CD4-positive, CD25-positive, alpha-beta regulatory T cell (primary cell): Measurements from ENCODE around the gene ZNF316. TPM values are rescaled to one million over a fixed set of nuclear protein-coding genes. Genes with fewer than 3 reads are reported as not detected.

Experiments used
- ATAC-seq, 2 donors: fragments of 150-1000 bp; cut with Tn5 transposase; one replicate each; pipeline ENCODE4 v1.10.0; 2021; ENCODE audit warnings: low read depth in 2 of 2, moderate number of reproducible peaks in 2 of 2, moderate library complexity in 1 of 2
- DNase-seq, 3 donors: peaks; one replicate each; pipeline versions ENCODE4 v3.0.0 to v3.0.0-alpha.2; 2012 to 2022; ENCODE audit warnings: mixed read lengths in 1 of 3
- H3K27ac ChIP-seq: one replicate; pipeline ENCODE4 v1.7.0; 2013; ENCODE audit warnings: mild to moderate bottlenecking, low read length; ENCODE audit not compliant: insufficient read depth, poor library complexity, severe bottlenecking
- H3K27me3 ChIP-seq: one replicate; pipeline ENCODE4 v1.7.0; 2013; ENCODE audit warnings: low read length; ENCODE audit not compliant: control insufficient read depth, insufficient read depth
- H3K36me3 ChIP-seq: one replicate; pipeline ENCODE4 v1.7.0; 2013; ENCODE audit warnings: mild to moderate bottlenecking, low read length, moderate library complexity; ENCODE audit not compliant: control insufficient read depth, insufficient read depth
- H3K4me1 ChIP-seq: 2 replicates; pipeline ENCODE4 v1.7.0; 2013; ENCODE audit warnings: mild to moderate bottlenecking, low read length; ENCODE audit not compliant: insufficient read depth, control insufficient read depth, poor library complexity, severe bottlenecking
- H3K4me3 ChIP-seq: one replicate; pipeline ENCODE4 v1.7.0; 2013; ENCODE audit warnings: low read depth, mild to moderate bottlenecking, low read length, moderate library complexity
- H3K9me3 ChIP-seq, 2 experiments: 1 replicate in 1 of 2; 2 replicates in 1 of 2; pipeline ENCODE4 v1.7.0; 2013; ENCODE audit warnings: low read length in 2 of 2, mild to moderate bottlenecking in 1 of 2, moderate library complexity in 1 of 2; ENCODE audit not compliant: control insufficient read depth in 2 of 2
- H3K27ac Mint-ChIP-seq, 3 donors: one replicate each; pipeline ENCODE4 v1.8.0; 2020 to 2022; ENCODE audit warnings: mild to moderate bottlenecking in 3 of 3, mixed read lengths in 3 of 3, moderate library complexity in 2 of 3
- H3K27me3 Mint-ChIP-seq: one replicate; pipeline ENCODE4 v1.8.0; 2022; ENCODE audit warnings: mild to moderate bottlenecking, mixed read lengths
- H3K36me3 Mint-ChIP-seq: one replicate; pipeline ENCODE4 v1.8.0; 2020; ENCODE audit warnings: mixed read lengths
- H3K4me1 Mint-ChIP-seq, 4 donors: one replicate each; pipeline ENCODE4 v1.8.0; 2020 to 2022; ENCODE audit warnings: mixed read lengths in 4 of 4, mild to moderate bottlenecking in 1 of 4
- H3K4me3 Mint-ChIP-seq, 4 donors: one replicate each; pipeline ENCODE4 v1.8.0; 2020 to 2022; ENCODE audit warnings: mild to moderate bottlenecking in 4 of 4, mixed read lengths in 4 of 4, moderate library complexity in 3 of 4
- H3K9me3 Mint-ChIP-seq, 7 donors: one replicate each; pipeline ENCODE4 v1.8.0; 2020 to 2022; ENCODE audit warnings: mixed read lengths in 7 of 7, mild to moderate bottlenecking in 3 of 7, moderate library complexity in 2 of 7
- polyA plus RNA-seq, 4 donors: library from polyadenylated mRNA; unstranded; fragments of 300-500 nt; fragmentation: Illumina TruSeq; gene quantifications; one replicate each; pipeline ENCODE4 v1.2.3, GENCODE V29; 2021
- total RNA-seq: library from RNA; stranded (reverse); gene quantifications from one replicate; pipeline ENCODE4 v1.2.3, GENCODE V29; 2022

The ZNF316 gene
- total and polyA plus RNA-seq, 5 donors from 2014 or later: 0.81 to 51.6 (median 1.1) TPM

GRCh38 chr7:6643915-6644625, 7.0 kb downstream of the ZNF316 start:
- Histone ChIP-seq H3K27ac (no peak overlapping the region), H3K9me3 (no peaks in the 10 kb centered on the region), H3K4me3 (no peak overlapping the region), H3K36me3 (peaks cover 65% of the 10 kb centered on the region), H3K4me1 (peaks cover 7% of the 10 kb centered on the region), H3K27me3 (no peaks in the 10 kb centered on the region)
- Mint-ChIP-seq H3K4me1 (peaks cover 0 to 17% (median 14%) of the 10 kb centered on the region in 4 donors), H3K9me3 (no peaks in the 10 kb centered on the region), H3K36me3 (peaks cover 14% of the 10 kb centered on the region), H3K27ac (no peak overlapping the region), H3K4me3 (no peak overlapping the region), H3K27me3 (no peaks in the 10 kb centered on the region)
- ATAC-seq: no peak
- DNase-seq: no peak

GRCh38 chr7:6644728-6645127, 7.6 kb downstream of the ZNF316 start:
- Histone ChIP-seq H3K9me3 (no peaks in the 10 kb centered on the region), H3K27ac (no peak overlapping the region), H3K4me3 (no peak overlapping the region), H3K4me1 (peaks cover 1% of the 10 kb centered on the region), H3K36me3 (peaks cover 70% of the 10 kb centered on the region), H3K27me3 (no peaks in the 10 kb centered on the region)
- Mint-ChIP-seq H3K36me3 (peaks cover 10% of the 10 kb centered on the region), H3K4me3 (no peak overlapping the region), H3K4me1 (peaks cover 0 to 11% (median 9%) of the 10 kb centered on the region in 4 donors), H3K9me3 (no peaks in the 10 kb centered on the region), H3K27me3 (no peaks in the 10 kb centered on the region), H3K27ac (no peak overlapping the region)
- no peak for ATAC-seq
- DNase-seq: no peak

- H3K4me1 Mint-ChIP-seq: peaks cover 0 to 5% (median 4%) of the 10 kb centered on the region in 4 donors
Measured at GRCh38 chr7:6646465-6646864, 9.3 kb downstream of the ZNF316 start.

GRCh38 chr7:6647080-6647479, 10.0 kb downstream of the ZNF316 start:
- DNase-seq: no peak
- H3K36me3 Mint-ChIP-seq: peaks cover 19% of the 10 kb centered on the region
- peaks cover 0 to 5% (median 0%) of the 10 kb centered on the region in 7 donors for H3K9me3 Mint-ChIP-seq
- ATAC-seq: no peak
- peaks cover 71% of the 10 kb centered on the region for H3K36me3 ChIP-seq
- H3K27ac ChIP-seq: no peak overlapping the region
- H3K9me3 ChIP-seq: peaks cover 0 to 4% of the 10 kb centered on the region in 2 experiments
- H3K4me3 Mint-ChIP-seq: no peak overlapping the region
- no peak overlapping the region for H3K27ac Mint-ChIP-seq
- H3K27me3 ChIP-seq: no peaks in the 10 kb centered on the region
- no peaks in the 10 kb centered on the region for H3K4me1 ChIP-seq
- H3K4me1 Mint-ChIP-seq: peaks cover 0 to 4% (median under 1%) of the 10 kb centered on the region in 4 donors
- no peaks in the 10 kb centered on the region for H3K27me3 Mint-ChIP-seq
- H3K4me3 ChIP-seq: no peak overlapping the region

More at GRCh38 chr7:6646465-6646864, 9.3 kb downstream of the ZNF316 start:
- Mint-ChIP-seq H3K27ac (no peak overlapping the region), H3K27me3 (no peaks in the 10 kb centered on the region), H3K4me3 (no peak overlapping the region), H3K9me3 (peaks cover 0 to 5% (median 0%) of the 10 kb centered on the region in 7 donors), H3K36me3 (peaks cover 19% of the 10 kb centered on the region)
- Histone ChIP-seq H3K27ac (no peak overlapping the region), H3K9me3 (no peaks in the 10 kb centered on the region), H3K36me3 (peaks cover 70% of the 10 kb centered on the region), H3K4me3 (no peak overlapping the region), H3K4me1 (no peaks in the 10 kb centered on the region), H3K27me3 (no peaks in the 10 kb centered on the region)
- DNase-seq (no peak), ATAC-seq (no peak)

- Histone ChIP-seq H3K4me1 (no peaks in the 10 kb centered on the region), H3K27me3 (no peaks in the 10 kb centered on the region), H3K36me3 (peaks cover 71% of the 10 kb centered on the region), H3K4me3 (no peak overlapping the region), H3K27ac (no peak overlapping the region), H3K9me3 (peaks cover 0 to 9% of the 10 kb centered on the region in 2 experiments)
- H3K36me3 Mint-ChIP-seq: peaks cover 19% of the 10 kb centered on the region
- no peak for ATAC-seq
- H3K27me3 Mint-ChIP-seq: no peaks in the 10 kb centered on the region
- H3K9me3 Mint-ChIP-seq: peaks cover 0 to 5% (median 0%) of the 10 kb centered on the region in 7 donors
- no peak overlapping the region for H3K4me3 Mint-ChIP-seq
- DNase-seq: no peak
- H3K27ac Mint-ChIP-seq: no peak overlapping the region
- H3K4me1 Mint-ChIP-seq: peaks cover 0 to 4% (median under 1%) of the 10 kb centered on the region in 4 donors
Measured at GRCh38 chr7:6647541-6647940, 10.4 kb downstream of the ZNF316 start.

GRCh38 chr7:6648066-6648814, 11.1 kb downstream of the ZNF316 start:
- peaks cover 0 to 5% (median 0%) of the 10 kb centered on the region in 7 donors for H3K9me3 Mint-ChIP-seq
- peaks cover 68% of the 10 kb centered on the region for H3K36me3 ChIP-seq

GRCh38 chr7:6648815-6649104, 11.6 kb downstream of the ZNF316 start:
- H3K36me3 ChIP-seq: peaks cover 65% of the 10 kb centered on the region

More at GRCh38 chr7:6648066-6648814, 11.1 kb downstream of the ZNF316 start:
- H3K4me3 ChIP-seq: no peak overlapping the region
- Mint-ChIP-seq H3K4me1 (peaks cover 0 to 4% (median under 1%) of the 10 kb centered on the region in 4 donors), H3K4me3 (no peak overlapping the region), H3K36me3 (peaks cover 19% of the 10 kb centered on the region), H3K27ac (no peak overlapping the region), H3K27me3 (no peaks in the 10 kb centered on the region)
- no peaks in the 10 kb centered on the region for H3K27me3 ChIP-seq
- H3K27ac ChIP-seq: no peak overlapping the region
- H3K4me1 ChIP-seq: no peaks in the 10 kb centered on the region
- H3K9me3 ChIP-seq: peaks cover 0 to 11% of the 10 kb centered on the region in 2 experiments
- ATAC-seq (no peak), DNase-seq (no peak)

More at GRCh38 chr7:6648815-6649104, 11.6 kb downstream of the ZNF316 start:
- Mint-ChIP-seq H3K27me3 (no peaks in the 10 kb centered on the region), H3K9me3 (peaks cover 0 to 5% (median 0%) of the 10 kb centered on the region in 7 donors), H3K4me1 (peaks cover 0 to 4% (median under 1%) of the 10 kb centered on the region in 4 donors), H3K36me3 (peaks cover 19% of the 10 kb centered on the region), H3K4me3 (no peak overlapping the region), H3K27ac (no peak overlapping the region)
- Histone ChIP-seq H3K4me1 (no peaks in the 10 kb centered on the region), H3K4me3 (no peak overlapping the region), H3K27ac (no peak overlapping the region), H3K9me3 (peaks cover 0 to 11% of the 10 kb centered on the region in 2 experiments), H3K27me3 (no peaks in the 10 kb centered on the region)
- ATAC-seq (no peak), DNase-seq (no peak)
